Camera-type eye (tissue), 1 donor: ENCODE results near the gene CLTC. TPM values are rescaled to one million over a fixed set of nuclear protein-coding genes. Genes with fewer than 3 reads are reported as not detected.

Source experiments
- total RNA-seq: library from RNA; depleted of rRNA; stranded (reverse); fragments of >200 nt; gene quantifications from one replicate; pipeline ENCODE4 v1.2.3, GENCODE V29; 2014

Gene CLTC
- 468 TPM for total RNA-seq

GRCh38 chr17:59619298-59620063 lies at the start of gene CLTC:
Gene CLTC (plus strand): TSS chr17:59619895. CDS start chr17:59620132, 237 bp downstream.

GRCh38 chr17:59707149-59707970 lies 87.7 kb downstream of the CLTC start, which contains the start of the genes PTRH2 and VMP1:
Gene PTRH2 (minus strand): TSS chr17:59707430. CDS start chr17:59697978, 9,452 bp downstream.
Gene VMP1 (plus strand): TSS chr17:59707654. CDS start chr17:59731447, 23,793 bp downstream.

Other genes starting within 250 kb of the CLTC start
- 101 TPM for gene DHX40, start 54.3 kb upstream of the CLTC start, total RNA-seq
- 19.7 TPM for gene PTRH2, start 87.5 kb downstream of the CLTC start, total RNA-seq
- 213 TPM for gene VMP1, start 87.8 kb downstream of the CLTC start, total RNA-seq